ENCODE results near the gene KEAP1. TPM values are rescaled to one million over a fixed set of nuclear protein-coding genes. Genes with fewer than 3 reads are reported as not detected.

The KEAP1 gene
- total and polyA plus RNA-seq, 2 of the 8 experiments (the other 6 are each of a cell fraction or from before 2014, with no cell fraction given) = 80.6 to 106 TPM

DNA sequence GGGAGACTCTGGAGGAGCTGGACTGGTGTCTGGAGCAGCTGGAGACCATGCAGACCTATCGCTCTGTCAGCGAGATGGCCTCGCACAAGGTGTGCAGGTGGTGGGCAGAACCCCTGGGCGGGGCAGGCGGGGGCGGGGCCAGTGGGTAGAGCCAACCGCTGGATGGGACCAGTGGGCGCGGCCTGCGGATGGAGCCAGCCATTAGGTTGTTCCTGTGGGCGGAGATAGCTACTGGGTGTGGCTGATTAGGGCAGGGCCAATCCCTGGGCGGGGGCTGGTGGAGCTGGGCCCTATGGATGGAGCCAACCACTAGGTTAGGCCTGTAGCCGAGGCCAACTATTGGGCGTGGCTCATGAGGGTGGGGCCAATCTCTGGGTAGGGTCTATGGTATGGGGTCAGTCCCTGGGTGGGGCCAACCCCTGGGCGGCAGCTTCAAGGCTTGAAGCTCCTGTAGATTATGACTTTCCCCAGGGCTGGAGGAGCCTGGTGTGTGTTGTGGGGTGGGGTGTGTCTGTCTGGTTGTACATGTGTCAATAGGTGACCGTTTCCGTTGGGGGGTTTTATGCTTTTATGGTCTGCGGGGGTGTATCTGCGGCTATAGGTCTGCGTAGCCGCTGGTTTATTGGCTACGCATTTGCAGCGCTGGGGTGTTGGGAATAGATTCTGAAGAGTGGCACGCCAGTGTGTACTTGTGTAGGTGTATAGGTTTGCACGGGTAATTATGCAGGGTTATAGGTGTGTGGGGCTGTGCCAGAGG is 52.1 kb downstream of the KEAP1 start (continued):
- TF ChIP-seq EZH2 (IDR thresholded peaks at IDR 0.05; ENCODE audit: low read depth, low read length, severe bottlenecking) (no peak), POLR2A (IDR thresholded peaks at IDR 0.05; ENCODE audit: control extremely low read depth in 1 of 2, low read depth in 2 of 2, low read length in 2 of 2) (no peak), JUN (IDR thresholded peaks at IDR 0.05; ENCODE audit: low read depth, low read length) (no peak), SRF (IDR thresholded peaks at IDR 0.05; ENCODE audit: low read depth, low read length) (no peak), SAP30 (IDR thresholded peaks at IDR 0.05; ENCODE audit: insufficient read depth, insufficient replicate concordance, low read length) (no peak), KDM4A (IDR thresholded peaks at IDR 0.05; ENCODE audit: low read depth, low read length, severe bottlenecking) (no peak)
- TF ChIP-seq, protein P1, sequence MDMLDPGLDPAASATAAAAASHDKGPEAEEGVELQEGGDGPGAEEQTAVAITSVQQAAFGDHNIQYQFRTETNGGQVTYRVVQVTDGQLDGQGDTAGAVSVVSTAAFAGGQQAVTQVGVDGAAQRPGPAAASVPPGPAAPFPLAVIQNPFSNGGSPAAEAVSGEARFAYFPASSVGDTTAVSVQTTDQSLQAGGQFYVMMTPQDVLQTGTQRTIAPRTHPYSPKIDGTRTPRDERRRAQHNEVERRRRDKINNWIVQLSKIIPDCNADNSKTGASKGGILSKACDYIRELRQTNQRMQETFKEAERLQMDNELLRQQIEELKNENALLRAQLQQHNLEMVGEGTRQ (IDR thresholded peaks at IDR 0.05; ENCODE audit: low read length) = no peak
- TF ChIP-seq, protein P2, sequence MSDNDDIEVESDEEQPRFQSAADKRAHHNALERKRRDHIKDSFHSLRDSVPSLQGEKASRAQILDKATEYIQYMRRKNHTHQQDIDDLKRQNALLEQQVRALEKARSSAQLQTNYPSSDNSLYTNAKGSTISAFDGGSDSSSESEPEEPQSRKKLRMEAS (IDR thresholded peaks at IDR 0.05) = peak; percentile 90

Measured in H1 (cell line).